HEK293 (cell line): ENCODE results near the gene KRT8.
A peak's percentile ranks its signal among the peaks of the same experiment; 100 is the strongest.

Source experiments
- CTCF ChIA-PET: fragments of 350-600 bp; formaldehyde crosslinking; extraction: SDS; loops from one replicate; lab custom pipeline; 2021; ENCODE audit warnings: antibody characterized with exemption; lab: Yijun Ruan, JAX
- POLR2A ChIA-PET: fragments of 300-600 bp; formaldehyde crosslinking; extraction: SDS; loops from one replicate; lab custom pipeline; 2020; ENCODE audit warnings: antibody characterized with exemption, inconsistent platforms; lab: Yijun Ruan, JAX
- H3K27ac ChIP-seq: fragments of 200-500 bp; sonication (Bioruptor generic); 2 replicates; pipeline ENCODE4 v1.5.1; 2014; ENCODE audit warnings: low read depth, low read length, control low read depth, inconsistent platforms; ENCODE audit errors: extremely low read depth
- H3K36me3 ChIP-seq, 2 experiments: fragments of 200-500 bp in 1 of 2; sonication (Bioruptor generic) in 1 of 2; 1 replicate in 1 of 2; 2 replicates in 1 of 2; pipeline ENCODE4 v1.5.1; 2014 to 2017; ENCODE audit warnings: inconsistent platforms in 2 of 2, low read length in 2 of 2; ENCODE audit not compliant: control insufficient read depth in 2 of 2, insufficient read depth in 1 of 2
- H3K4me1 ChIP-seq: fragments of 200-500 bp; sonication (Bioruptor generic); 2 replicates; pipeline ENCODE4 v1.5.1; 2014; ENCODE audit warnings: mild to moderate bottlenecking, low read length, inconsistent platforms; ENCODE audit not compliant: control insufficient read depth, insufficient read depth
- H3K4me3 ChIP-seq: 2 replicates; pipeline ENCODE4 v1.5.1; 2011; ENCODE audit warnings: low read depth, mild to moderate bottlenecking, control low read depth, low read length, moderate library complexity
- H3K9me3 ChIP-seq: fragments of 200-500 bp; sonication (Bioruptor generic); 2 replicates; pipeline ENCODE4 v1.5.1; 2014; ENCODE audit warnings: low read depth, low read length, inconsistent platforms; ENCODE audit not compliant: control insufficient read depth, insufficient read depth
- ZBTB8A ChIP-seq: fragments of 450-650 bp; formaldehyde crosslinking; IDR thresholded peaks from 2 replicates; pipeline ENCODE4 v1.5.1; 2016; ENCODE audit warnings: missing biosample characterization, missing genetic modification characterization
- ZFP41 ChIP-seq: fragments of 450-650 bp; formaldehyde crosslinking; IDR thresholded peaks from 2 replicates; pipeline ENCODE4 v1.5.1; 2016; ENCODE audit warnings: missing biosample characterization, missing genetic modification characterization, borderline replicate concordance
- ZNF138 ChIP-seq: fragments of 450-650 bp; formaldehyde crosslinking; IDR thresholded peaks from 2 replicates; pipeline ENCODE4 v1.5.1; 2016; ENCODE audit warnings: missing biosample characterization, missing genetic modification characterization, borderline replicate concordance
- ZNF184 ChIP-seq: fragments of 450-650 bp; IDR thresholded peaks from 2 replicates; pipeline ENCODE4 v1.5.1; 2018; ENCODE audit warnings: missing biosample characterization, mild to moderate bottlenecking, missing genetic modification characterization
- ZNF473 ChIP-seq: fragments of 450-650 bp; formaldehyde crosslinking; IDR thresholded peaks from 2 replicates; pipeline ENCODE4 v1.5.1; 2017; ENCODE audit warnings: missing biosample characterization, missing genetic modification characterization
- ZNF560 ChIP-seq: fragments of 450-650 bp; formaldehyde crosslinking; IDR thresholded peaks from 2 replicates; pipeline ENCODE4 v1.5.1; 2017; ENCODE audit warnings: missing biosample characterization, missing genetic modification characterization, borderline replicate concordance
- ZNF610 ChIP-seq: fragments of 450-650 bp; formaldehyde crosslinking; IDR thresholded peaks from 2 replicates; pipeline ENCODE4 v1.5.1; 2016; ENCODE audit warnings: missing biosample characterization, missing genetic modification characterization, borderline replicate concordance
- ZNF626 ChIP-seq: fragments of 450-650 bp; sonication (Bioruptor Pico); formaldehyde crosslinking; IDR thresholded peaks from 2 replicates; pipeline ENCODE4 v1.5.1; 2018; ENCODE audit warnings: missing biosample characterization, missing genetic modification characterization, inconsistent platforms
- TF ChIP-seq, protein P1 (sequence below): fragments of 450-650 bp; formaldehyde crosslinking; IDR thresholded peaks from 2 replicates; pipeline ENCODE4 v1.5.1; 2017; ENCODE audit warnings: missing biosample characterization, missing genetic modification characterization
- TF ChIP-seq, protein P2 (sequence below): fragments of 450-650 bp; formaldehyde crosslinking; IDR thresholded peaks from 2 replicates; pipeline ENCODE4 v1.5.1; 2017; ENCODE audit warnings: missing biosample characterization, missing genetic modification characterization
- TF ChIP-seq, protein P3 (sequence below): fragments of 450-650 bp; formaldehyde crosslinking; IDR thresholded peaks from 2 replicates; pipeline ENCODE4 v1.5.1; 2016; ENCODE audit warnings: missing biosample characterization, missing genetic modification characterization
- TF ChIP-seq, protein P4 (sequence below): fragments of 450-650 bp; formaldehyde crosslinking; IDR thresholded peaks from 2 replicates; pipeline ENCODE4 v1.5.1; 2016; ENCODE audit warnings: missing biosample characterization, missing genetic modification characterization
- TF ChIP-seq, protein P5 (sequence below): fragments of 450-650 bp; IDR thresholded peaks from 2 replicates; pipeline ENCODE4 v1.5.1; 2018; ENCODE audit warnings: missing biosample characterization, mild to moderate bottlenecking, missing genetic modification characterization

The KRT8 gene

DNA sequence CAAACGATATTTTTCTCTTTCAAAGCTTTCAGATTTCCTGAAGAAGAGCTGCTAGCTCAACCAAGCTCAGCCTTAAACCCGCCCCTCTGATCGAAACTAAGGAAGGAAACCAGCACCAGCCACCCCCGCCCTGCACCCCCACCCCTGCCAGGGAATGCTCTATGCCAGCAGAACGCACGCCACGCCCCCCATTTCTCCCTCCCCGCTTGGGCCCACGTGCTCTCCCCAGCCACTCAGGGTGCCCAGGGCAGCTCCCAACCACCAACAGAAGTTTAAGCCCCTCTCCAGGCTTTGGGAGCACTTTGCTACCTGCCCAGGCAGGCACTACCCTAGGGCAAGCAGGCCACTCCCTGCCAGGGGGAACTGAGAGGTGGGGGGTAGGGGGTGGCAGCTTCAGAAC lies 37.2 kb downstream of the KRT8 start:
- Histone ChIP-seq H3K4me3 (no peak overlapping the region), H3K4me1 (peaks cover 6% of the 10 kb centered on the region; the same call in 1 of the 2 replicates), H3K36me3 (no peaks in the 10 kb centered on the region), H3K27ac (no peak overlapping the region), H3K9me3 (no peaks in the 10 kb centered on the region)
- ChIA-PET POLR2A (no interaction called here), CTCF (interaction anchor here (0.7 to 3.6 kb wide), 8 partner anchors 12 to 711 kb away, joined by 3 to 41 read pairs (median 3); no protein-coding TSS in a partner anchor)
- no peak for TF ChIP-seq ZNF626
- TF ChIP-seq, protein P1, sequence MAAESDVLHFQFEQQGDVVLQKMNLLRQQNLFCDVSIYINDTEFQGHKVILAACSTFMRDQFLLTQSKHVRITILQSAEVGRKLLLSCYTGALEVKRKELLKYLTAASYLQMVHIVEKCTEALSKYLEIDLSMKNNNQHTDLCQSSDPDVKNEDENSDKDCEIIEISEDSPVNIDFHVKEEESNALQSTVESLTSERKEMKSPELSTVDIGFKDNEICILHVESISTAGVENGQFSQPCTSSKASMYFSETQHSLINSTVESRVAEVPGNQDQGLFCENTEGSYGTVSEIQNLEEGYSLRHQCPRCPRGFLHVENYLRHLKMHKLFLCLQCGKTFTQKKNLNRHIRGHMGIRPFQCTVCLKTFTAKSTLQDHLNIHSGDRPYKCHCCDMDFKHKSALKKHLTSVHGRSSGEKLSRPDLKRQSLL (tag by site-specific recombination), result no peak
- TF ChIP-seq, protein P2, sequence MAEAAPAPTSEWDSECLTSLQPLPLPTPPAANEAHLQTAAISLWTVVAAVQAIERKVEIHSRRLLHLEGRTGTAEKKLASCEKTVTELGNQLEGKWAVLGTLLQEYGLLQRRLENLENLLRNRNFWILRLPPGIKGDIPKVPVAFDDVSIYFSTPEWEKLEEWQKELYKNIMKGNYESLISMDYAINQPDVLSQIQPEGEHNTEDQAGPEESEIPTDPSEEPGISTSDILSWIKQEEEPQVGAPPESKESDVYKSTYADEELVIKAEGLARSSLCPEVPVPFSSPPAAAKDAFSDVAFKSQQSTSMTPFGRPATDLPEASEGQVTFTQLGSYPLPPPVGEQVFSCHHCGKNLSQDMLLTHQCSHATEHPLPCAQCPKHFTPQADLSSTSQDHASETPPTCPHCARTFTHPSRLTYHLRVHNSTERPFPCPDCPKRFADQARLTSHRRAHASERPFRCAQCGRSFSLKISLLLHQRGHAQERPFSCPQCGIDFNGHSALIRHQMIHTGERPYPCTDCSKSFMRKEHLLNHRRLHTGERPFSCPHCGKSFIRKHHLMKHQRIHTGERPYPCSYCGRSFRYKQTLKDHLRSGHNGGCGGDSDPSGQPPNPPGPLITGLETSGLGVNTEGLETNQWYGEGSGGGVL (tag by site-specific recombination), result no peak
- no peak for TF ChIP-seq ZNF560 (tag by site-specific recombination)
- no peak for TF ChIP-seq ZNF473
- no peak for TF ChIP-seq ZFP41 (tag by site-specific recombination)
- no peak for TF ChIP-seq ZNF138 (tag by site-specific recombination)
- TF ChIP-seq ZNF184 (tag by site-specific recombination), result no peak
- TF ChIP-seq, protein P3, sequence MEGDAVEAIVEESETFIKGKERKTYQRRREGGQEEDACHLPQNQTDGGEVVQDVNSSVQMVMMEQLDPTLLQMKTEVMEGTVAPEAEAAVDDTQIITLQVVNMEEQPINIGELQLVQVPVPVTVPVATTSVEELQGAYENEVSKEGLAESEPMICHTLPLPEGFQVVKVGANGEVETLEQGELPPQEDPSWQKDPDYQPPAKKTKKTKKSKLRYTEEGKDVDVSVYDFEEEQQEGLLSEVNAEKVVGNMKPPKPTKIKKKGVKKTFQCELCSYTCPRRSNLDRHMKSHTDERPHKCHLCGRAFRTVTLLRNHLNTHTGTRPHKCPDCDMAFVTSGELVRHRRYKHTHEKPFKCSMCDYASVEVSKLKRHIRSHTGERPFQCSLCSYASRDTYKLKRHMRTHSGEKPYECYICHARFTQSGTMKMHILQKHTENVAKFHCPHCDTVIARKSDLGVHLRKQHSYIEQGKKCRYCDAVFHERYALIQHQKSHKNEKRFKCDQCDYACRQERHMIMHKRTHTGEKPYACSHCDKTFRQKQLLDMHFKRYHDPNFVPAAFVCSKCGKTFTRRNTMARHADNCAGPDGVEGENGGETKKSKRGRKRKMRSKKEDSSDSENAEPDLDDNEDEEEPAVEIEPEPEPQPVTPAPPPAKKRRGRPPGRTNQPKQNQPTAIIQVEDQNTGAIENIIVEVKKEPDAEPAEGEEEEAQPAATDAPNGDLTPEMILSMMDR (tag by site-specific recombination), result no peak
- no peak for TF ChIP-seq ZBTB8A (tag by site-specific recombination)
- TF ChIP-seq ZNF610 (tag by site-specific recombination), result no peak

DNA sequence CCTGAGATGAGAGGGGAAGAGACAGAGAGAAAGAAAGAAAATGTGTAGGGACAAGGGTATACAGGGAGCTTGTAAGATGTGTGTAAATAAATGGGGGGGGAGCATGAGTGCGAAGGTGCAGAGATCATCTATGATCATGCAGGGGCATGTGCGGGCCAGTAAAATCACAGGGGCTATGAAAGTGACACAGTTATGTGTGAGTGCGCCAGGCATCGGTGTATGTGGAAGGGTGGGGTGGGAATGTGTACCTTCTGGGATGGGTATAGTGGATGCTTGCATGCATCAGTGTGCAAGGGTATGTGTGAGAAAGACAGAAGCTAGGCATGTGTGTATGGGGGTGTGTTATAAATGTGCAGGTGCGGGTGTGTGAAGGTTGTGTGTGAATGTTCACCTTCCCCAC lies 37.7 kb downstream of the KRT8 start:
- H3K4me3 ChIP-seq, result no peak overlapping the region
- TF ChIP-seq, protein P4, sequence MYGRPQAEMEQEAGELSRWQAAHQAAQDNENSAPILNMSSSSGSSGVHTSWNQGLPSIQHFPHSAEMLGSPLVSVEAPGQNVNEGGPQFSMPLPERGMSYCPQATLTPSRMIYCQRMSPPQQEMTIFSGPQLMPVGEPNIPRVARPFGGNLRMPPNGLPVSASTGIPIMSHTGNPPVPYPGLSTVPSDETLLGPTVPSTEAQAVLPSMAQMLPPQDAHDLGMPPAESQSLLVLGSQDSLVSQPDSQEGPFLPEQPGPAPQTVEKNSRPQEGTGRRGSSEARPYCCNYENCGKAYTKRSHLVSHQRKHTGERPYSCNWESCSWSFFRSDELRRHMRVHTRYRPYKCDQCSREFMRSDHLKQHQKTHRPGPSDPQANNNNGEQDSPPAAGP (tag by site-specific recombination), result 0 out of 2 replicates have a peak, but pooled peaks have one; percentile 23
- TF ChIP-seq, protein P5, sequence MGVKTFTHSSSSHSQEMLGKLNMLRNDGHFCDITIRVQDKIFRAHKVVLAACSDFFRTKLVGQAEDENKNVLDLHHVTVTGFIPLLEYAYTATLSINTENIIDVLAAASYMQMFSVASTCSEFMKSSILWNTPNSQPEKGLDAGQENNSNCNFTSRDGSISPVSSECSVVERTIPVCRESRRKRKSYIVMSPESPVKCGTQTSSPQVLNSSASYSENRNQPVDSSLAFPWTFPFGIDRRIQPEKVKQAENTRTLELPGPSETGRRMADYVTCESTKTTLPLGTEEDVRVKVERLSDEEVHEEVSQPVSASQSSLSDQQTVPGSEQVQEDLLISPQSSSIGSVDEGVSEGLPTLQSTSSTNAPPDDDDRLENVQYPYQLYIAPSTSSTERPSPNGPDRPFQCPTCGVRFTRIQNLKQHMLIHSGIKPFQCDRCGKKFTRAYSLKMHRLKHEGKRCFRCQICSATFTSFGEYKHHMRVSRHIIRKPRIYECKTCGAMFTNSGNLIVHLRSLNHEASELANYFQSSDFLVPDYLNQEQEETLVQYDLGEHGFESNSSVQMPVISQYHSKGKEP (tag by site-specific recombination), result no peak
- TF ChIP-seq, all 188 proteins: peak for 1
- POLR2A ChIA-PET, result interaction anchor here (0.6 kb wide), 1 partner anchor 455 kb away, joined by 5 read pairs; no protein-coding TSS in a partner anchor
- H3K4me1 ChIP-seq, result peaks cover 6% of the 10 kb centered on the region; the same call in 1 of the 2 replicates
- CTCF ChIA-PET, result interaction anchor here (0.6 to 3.6 kb wide), 11 partner anchors 12 to 897 kb away, joined by 3 to 41 read pairs (median 4); no protein-coding TSS in a partner anchor
- H3K36me3 ChIP-seq, result no peaks in the 10 kb centered on the region
- no peak overlapping the region for H3K27ac ChIP-seq
- no peaks in the 10 kb centered on the region for H3K9me3 ChIP-seq
